Muscle of back (tissue), 11 donors: ENCODE measurements around the gene CDH4. TPM values are rescaled to one million over a fixed set of nuclear protein-coding genes. Genes with fewer than 3 reads are reported as not detected.
"Not testable (repeated sequence)": the region's sequence is repeated elsewhere in the genome, so short reads cannot be mapped to it uniquely, and the experiment has no call there.

Experiments used
- DNase-seq, 3 donors: peaks; one replicate each; pipeline versions ENCODE4 v3.0.0 to v3.0.0-alpha.2; 2013
- polyA plus RNA-seq, 10 donors: library from polyadenylated mRNA; unstranded; fragments of 120-200 nt; gene quantifications; one replicate each; pipeline ENCODE4 v1.2.1, GENCODE V29; 2013; ENCODE audit not compliant: insufficient read length in 10 of 10

Gene CDH4
- polyA plus RNA-seq, 10 donors, result 0.74 to 2.0 (median 1.1) TPM

DNA sequence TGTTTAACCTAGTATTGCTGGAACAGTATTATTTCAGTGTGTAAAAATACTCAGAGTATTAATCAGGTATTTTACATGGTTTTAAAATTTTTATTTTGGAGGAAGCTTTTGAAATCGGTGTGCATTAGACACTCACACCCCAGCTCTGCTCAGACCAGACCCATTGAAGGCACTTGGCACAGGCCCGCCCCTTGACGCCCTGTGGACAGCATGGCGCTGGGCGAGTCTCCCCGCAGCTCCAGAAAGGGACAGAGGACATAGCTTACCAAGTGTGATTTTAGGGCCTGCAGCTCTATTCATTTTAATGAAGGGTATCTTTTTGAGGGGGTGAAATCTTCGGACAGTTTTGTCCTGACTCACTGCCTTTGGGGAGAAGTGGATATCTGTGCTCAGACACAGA, 164.5 kb downstream of the CDH4 start:
- DNase-seq, result no peak

DNA sequence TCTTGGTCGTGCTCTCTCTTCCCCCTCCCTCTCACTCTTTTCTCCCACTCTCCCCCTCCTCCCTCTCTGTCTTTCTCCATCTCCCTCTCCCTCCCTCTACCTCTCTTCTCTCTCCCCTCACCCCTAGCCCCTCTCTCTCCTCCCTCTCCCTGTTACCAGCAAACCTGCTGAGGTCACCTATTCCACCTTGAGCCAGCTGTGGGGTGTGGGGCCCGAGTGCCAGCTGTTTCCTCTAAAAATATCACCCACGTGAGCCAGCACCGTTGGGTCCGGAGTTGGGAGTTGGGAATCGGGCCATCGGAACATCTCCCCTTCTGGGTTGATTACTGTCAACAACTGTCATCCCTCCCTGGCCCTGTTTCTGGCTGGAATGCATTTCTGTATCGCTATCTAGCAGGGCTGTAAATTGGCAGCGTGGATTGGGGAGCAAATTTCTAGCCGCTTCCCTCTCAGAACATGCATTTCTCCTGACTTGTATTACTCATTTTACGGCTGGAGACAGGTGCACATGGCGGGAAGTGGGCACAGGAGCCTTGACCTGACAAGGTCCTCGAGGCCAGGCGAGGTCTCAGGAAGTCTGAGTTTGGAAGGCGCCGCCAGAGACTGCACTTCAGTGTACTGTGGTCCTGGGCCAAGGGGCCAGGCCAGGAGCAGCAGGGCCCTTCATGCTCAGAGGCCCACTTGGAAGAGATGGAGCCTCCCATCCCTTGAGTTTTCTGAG, 165.3 kb downstream of the CDH4 start:
- DNase-seq, result no peak

DNA sequence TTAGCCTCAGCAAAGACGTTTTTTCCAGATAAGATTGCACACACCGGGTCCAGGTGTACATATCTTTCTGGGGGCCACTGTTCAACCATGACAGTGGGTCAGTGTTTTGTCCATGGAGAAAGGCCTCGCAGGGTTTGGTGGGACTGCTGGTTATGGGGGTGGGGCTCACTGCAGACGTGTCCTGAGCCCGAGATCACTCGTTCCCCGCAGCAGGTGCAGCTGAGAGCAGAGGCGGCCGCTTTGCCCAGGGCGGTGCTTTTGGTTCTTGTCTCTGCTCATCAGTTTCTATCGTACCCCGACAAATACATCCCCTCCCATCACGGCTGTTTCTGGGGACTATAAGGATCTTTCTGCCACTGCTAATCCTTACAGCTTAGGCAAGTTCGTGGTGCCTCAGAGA, 166.9 kb downstream of the CDH4 start:
- DNase-seq, result no peak

DNA sequence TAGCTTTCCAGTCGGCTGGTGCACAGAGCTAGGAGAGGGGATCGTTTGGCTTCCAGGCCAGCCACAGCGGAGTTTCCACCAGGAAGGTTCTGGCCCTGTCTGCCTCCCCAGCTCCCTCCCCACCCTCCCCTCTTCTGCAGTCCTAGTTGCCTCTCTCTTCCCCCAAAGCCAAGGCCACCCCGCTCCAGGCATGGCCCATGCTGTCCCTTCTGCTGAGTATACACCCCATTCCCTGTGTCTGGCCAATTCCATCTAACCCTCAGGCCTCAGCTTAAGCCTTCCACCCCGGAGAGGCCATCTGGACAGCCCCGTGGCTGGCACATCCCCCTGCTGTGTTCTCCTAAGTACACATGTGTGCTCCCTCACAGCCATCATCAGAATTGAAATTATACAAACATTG, 167.4 kb downstream of the CDH4 start:
- DNase-seq, result no peak

DNA sequence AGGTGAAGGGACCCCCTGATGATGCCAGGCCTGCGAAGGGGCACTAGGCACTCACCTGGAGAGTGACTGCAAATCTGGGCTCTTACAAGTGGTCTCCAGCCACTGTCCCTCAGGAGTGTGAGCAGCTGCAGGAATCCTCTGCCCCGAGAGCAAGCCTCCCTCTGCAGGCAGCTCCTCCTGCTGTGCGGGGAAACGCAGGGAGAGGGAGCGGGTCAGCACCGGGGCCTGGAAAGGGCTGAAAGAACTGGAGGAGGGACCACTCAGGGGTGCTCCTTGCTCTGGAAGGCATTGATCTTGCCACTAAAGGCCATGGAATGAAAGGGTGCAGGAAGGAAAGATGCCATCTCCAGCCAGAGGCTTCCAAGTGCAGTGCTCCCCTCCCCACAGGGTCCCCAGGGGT, 168.0 kb downstream of the CDH4 start:
- DNase-seq, result no peak

DNA sequence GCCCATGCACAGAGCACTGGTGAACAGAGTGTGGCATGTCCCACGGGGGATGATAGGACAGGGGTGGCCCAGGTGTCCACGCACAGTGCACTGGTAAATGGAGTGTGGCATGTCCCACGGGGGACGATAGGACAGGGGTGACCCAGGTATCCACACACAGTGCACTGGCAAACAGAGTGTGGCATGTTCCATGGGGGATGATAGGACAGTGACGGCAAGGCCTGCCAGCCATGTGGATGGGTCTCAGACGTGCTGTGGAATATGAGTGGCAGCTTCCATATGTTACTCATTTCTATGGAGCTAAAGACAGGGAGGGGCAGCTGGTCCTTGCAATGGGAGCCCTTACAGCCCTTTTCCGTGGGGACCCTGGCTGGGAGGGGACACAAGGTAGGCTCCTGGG, 168.7 kb downstream of the CDH4 start:
- DNase-seq, result no peak

DNA sequence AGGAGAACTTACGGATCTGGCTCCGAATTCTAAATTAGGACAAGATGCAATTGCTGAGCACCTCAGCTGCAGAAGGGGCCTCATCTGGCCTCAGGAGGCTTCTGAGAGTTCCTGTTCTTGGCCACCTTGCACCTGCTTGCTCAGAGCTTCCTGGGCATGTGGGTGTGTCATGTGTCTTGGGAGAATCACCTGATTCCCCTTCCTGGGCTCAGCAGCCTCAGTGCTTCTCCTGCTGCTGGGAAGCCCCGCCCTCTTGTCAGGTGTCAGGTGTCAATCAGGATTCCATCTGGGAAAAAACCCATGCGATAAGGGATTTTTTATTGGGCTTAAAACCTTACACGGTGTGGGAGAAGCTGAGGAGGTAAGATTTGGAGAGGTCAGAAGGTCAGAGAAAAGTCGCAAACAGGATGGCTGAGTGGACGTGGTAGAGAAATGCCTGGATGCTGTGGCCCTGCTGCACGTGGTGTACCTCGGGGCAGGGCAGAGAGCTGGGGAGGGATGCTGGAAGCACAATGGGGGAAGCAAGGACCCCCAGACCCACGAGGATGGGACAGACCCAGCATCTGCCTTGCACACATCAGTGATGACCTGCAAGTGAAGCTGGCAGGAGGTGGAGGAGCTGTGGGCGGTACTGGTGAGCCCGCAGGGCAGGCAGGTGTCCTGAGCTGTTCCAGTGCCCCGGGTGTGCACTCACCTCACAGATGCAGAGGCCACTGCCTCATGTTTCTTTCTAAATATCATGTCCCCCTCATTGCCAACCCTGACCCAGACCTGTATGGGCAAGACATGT, 170.8 kb downstream of the CDH4 start:
- no peak for DNase-seq

DNA sequence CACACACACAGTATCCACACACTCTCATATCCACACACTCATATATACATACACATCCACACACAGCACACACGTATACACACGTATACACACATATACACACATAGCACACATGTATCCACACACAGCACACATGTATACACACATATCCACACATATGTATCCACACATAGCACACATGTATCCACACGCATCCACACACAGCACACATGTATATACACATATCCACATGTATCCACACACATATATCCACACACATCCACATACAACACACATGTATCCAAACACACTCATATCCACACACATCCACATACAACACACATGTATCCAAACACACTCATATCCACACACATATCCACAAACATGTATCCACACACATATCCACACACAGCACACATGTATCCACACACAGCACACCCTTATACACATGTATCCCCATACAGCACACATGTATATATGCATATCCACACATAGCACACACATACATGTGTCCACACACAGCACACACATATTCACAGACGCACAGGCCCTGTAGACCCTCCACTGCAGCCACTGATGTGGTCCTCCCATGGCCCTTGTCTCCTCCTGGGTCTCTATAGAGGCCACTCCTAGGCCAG, 172.1 kb downstream of the CDH4 start:
- no peak for DNase-seq

DNA sequence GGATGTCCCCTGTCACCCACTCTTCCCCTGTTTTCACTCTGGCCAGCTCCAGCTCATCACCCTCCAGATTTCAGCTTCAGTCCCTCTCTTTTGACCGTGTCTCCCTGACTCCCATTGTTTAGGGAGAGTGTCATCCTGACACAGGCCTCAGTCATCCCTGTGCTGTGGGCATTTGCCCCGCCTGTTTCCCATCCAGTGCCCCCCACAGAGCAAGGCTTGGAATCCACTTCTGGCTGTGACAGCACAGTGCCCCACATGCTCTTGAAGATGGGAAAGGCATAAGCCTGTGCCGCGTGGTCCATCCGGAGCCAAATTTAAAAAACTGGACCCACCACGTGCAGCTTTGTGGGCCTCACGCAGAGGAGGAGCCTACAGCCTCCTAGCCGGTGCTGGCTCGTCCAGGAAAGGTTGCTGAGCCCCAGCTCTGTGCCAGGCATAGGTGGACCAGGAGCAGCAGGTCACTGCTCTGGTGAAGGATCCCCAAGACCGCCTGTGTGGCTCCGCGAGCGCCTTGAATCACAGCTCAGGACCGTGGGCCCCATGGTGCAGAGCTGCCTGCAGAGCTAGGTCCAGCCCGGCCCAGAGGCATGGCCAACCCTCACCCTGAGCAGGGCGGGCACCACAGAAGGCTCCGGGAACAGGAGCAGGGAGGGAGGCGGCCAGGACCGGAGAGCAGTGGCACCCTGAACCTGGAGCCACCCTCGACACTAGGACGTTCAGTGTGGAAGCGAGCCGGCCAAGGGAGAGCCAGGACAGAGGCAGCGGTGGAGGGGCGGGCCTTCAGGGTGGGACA, 172.8 kb downstream of the CDH4 start:
- no peak for DNase-seq

DNA sequence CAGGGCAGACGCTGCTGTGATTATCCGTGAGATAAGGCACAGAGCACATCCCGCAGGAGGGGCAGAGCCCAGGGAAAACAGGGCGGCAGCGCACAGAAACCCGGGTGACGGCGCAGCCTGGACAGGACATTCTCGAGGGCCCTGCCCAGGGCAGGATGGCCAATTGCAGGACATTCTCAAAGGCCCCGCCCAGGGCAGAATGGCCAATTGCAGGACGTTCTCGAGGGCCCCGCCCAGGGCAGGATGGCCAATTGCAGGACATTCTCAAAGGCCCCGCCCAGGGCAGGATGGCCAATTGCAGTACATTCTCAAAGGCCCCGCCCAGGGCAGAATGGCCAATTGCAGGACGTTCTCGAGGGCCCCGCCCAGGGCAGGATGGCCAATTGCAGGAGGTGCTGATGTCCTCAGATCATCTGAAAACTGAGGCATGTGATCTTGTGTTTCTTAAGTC, 173.5 kb downstream of the CDH4 start:
- DNase-seq, result not testable (repeated sequence)

DNA sequence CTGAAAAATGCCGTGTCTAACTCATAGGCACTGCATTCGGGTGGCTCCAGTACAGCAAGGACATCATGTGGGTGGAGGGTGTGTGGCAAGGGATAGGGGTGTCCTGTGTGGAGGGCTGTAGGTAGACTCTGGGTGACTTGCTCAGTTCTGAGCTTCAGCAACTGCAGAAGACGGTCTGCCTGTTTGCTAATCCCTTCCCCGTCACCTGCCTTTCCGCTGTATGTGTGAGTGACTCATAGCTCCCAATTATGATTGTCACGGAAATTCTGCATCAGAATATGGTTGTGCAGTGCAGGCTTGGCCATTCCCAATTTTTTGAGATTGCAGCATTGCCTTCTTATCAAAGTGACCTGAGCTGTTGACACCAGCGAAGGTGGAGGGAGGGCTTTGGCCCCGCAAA, 174.3 kb downstream of the CDH4 start:
- no peak for DNase-seq

DNA sequence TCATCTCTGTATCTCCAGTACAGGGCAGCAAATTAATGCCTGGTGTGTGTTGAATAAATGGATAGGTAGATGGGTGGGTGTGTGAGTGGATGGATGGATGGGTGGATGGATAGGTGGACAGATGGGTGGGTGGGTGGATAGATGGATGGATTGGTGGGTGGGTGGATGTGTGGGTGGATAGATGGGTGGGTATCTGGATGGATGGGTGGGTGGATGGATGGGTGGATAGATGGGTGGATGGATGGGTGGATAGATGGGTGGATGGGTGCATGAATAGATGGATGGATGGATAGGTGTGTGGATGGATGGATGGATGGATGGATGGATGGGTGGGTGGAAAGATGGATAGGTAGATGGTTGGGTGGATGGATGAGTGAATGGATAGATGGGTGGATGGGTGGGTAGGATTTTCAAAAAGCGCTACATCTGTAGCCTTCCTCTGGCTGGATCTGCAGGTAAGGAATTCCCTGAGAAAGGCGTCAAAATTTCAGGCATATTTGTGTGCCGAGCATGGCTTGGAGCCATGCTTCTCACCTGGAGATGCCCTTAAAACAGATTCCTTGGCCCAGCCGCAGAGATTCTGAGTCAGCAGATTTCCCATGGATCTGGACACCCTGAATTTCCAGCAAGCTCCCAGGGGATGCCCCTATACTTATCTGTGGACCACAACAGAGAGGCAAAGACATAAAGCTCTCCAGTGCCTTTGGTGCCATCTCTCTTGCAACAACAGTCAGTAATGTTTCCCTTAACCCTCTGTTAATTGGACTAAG, 177.6 kb downstream of the CDH4 start:
- no peak for DNase-seq

DNA sequence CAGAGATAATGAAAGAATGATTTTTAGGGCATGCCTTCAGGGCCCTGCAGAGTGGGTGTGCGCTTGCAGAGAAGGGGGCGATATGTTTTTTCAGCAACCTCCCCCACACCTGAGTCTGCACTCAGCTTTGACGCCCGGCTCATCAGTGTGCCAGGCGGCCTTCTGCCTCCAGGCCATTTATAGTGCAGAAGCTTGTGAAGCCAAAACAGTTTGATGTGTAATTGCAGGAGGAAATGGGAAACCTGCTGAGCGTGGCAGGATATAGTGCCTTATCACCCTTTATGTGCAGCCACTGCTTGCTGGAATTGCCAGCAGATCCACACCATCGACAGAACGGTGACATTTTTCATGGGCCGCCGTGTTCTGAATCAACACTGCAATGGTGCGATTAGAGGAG, 178.2 kb downstream of the CDH4 start:
- no peak for DNase-seq

DNA sequence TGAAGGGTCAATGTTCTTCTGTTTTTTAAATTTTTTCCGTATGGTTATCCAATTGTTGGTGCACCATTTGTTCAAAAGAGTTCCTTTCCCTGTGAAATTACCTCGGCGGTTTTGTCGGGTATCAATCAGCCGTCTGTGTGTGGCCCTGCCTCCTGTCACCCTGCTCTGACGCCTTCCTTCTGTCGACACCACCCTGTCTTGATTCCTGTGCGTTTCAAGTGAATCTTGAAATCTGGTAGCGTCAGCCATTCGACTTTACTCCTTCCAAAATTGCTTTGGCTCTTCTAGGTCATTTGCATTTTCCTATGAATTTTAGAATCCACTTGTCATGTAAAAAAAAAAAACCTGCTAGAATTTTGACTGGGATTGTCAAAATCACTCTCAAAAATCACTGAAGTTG, 181.1 kb downstream of the CDH4 start:
- no peak for DNase-seq

DNA sequence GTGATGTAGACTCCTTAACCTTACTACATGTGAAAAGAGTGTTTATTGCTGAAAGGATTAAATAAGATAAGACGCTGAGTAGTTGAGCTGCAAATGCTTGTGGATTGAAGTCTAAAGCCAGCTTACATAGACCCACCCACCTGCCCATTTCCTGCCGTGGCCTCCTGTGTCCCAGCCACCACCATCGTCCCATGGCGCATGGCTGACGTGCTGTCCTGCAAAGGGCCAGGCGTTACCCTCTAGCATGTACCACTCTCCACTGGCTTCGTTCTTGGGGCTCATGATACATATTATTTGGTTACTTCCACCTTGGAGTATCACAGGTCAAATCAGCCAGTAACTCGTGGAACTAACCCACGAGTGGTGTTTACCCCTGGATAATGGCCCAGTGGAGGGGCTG, 181.8 kb downstream of the CDH4 start:
- no peak for DNase-seq

DNA sequence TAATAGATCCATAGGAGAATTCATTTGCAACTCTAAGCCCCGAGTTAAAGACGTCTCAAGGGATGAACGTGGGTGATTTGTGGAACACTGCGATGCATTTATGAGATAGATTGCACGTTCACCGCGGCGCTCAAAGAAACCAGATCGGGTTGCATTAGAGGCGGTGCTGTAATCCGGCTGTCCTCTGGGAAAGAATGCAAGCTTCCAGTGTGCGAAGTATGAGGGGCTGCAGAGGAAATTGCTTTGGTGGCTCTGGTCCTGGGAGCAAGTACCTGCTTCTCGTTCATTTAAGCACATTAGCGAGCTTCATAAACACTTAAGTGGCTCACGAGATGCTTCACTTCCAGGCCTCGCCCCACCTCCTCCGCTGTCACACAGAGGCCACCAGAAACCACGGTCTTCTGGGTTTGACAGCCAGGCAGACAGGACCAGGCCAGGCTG, 182.3 kb downstream of the CDH4 start:
- DNase-seq, result peak in 1 of 3 donors; percentile 14

DNA sequence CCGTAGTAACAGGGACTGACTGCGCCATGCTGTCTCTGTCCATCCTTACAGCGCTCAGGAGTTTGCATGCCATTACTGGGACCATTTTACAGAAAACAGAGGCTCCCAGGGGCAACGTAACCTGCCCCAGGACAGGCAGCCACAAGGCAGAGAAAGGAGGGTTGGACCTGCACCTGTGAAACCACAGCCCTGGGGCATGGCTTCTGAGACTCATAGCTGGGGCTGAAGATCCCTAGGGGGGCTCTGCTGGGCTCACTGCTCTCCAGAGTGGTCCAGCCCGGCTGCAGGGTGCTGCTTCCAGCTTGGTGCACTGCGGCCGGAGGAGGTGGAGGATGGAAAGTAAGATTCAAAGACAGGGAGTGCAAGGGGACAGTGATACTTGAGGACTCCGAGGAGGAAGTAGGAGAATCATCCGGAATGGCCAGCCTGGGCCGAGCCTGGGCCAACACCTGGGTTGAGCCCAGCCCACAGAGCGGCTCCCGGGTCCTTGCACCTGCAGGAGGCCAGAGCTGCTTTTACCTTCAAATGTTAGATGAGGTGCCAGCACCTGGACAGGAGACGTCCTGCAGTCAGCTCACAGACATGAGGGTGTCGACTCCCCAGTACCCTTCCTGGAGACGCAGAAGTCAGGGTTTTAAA, 183.2 kb downstream of the CDH4 start:
- DNase-seq, result no peak

DNA sequence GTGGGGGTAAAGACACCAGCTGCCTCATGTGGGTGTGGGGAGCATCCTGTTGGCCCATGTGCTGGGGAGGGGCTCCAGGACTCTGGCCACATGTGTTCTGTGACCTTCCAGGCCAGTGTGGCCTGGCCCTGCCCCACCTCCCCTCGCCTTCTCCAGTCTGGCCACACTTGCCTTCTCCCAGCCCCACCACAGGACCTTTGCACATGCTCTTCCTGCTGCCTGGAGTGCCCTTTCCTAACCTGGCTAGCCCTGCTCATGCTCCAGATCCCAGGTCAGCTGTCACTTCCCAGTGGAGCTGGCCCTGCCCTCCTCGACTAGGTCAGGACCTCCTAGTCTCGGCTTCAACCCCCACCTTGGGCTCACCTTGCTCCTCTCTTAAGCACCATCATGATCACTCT, 183.8 kb downstream of the CDH4 start:
- DNase-seq, result no peak

DNA sequence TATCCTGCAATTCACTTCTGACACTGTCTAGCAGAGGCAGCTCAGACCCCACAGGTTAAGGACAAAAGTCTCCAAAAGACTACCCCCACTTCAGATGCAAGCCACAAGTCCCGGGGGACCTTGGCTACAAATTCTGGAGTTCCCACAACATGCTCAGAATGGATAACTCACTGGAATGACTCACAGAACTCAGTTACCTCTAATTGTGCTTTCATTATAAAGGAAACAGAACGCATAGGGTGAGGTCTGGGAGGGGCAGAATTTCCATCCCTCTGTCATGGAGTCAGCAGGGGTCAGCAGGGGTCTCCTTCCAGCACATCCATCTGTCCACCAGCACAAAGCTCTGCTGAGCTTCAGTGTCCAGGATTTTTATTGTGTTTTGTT, 184.2 kb downstream of the CDH4 start:
- peak in 1 of 3 donors; percentile 87 for DNase-seq

DNA sequence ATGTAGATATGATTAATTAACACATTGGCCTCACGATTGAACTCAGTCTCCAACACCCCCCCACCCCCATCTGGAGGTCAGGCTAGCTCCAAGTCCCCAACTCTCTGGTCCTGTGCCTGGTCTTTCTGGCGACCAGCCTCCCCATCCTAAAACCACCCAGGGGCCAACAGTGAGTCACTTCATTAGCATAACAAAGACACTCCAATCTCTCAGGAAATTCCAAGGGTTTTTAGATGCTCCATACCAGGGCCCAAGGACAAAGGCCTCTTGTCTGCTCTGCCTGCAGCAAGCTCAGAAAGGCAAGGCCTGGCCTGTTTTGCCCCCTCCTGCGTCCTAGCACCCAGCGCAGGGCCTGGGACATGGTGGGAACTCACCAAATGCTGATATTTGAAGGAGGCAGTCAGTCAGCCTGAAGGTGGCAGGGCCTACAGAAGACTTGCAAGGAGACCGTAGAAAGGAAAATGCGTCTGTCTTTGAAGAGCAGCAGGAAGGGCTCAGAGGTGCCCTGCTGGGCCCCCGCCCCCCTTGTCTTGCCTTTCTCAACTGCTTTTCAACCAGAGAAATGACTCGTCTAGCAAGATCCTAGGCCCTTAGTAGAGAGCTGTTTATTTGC, 184.7 kb downstream of the CDH4 start:
- peak in 1 of 3 donors; percentile 81 for DNase-seq
